ENCODE measurements around the gene KIF3A.

Gene KIF3A

GRCh38 chr5:132661231-132662003, 75.9 kb downstream of the KIF3A start:
- DNase-seq: no peak

- no peak for DNase-seq
Observed at GRCh38 chr5:132659598-132660493, 77.5 kb downstream of the KIF3A start.

DNA sequence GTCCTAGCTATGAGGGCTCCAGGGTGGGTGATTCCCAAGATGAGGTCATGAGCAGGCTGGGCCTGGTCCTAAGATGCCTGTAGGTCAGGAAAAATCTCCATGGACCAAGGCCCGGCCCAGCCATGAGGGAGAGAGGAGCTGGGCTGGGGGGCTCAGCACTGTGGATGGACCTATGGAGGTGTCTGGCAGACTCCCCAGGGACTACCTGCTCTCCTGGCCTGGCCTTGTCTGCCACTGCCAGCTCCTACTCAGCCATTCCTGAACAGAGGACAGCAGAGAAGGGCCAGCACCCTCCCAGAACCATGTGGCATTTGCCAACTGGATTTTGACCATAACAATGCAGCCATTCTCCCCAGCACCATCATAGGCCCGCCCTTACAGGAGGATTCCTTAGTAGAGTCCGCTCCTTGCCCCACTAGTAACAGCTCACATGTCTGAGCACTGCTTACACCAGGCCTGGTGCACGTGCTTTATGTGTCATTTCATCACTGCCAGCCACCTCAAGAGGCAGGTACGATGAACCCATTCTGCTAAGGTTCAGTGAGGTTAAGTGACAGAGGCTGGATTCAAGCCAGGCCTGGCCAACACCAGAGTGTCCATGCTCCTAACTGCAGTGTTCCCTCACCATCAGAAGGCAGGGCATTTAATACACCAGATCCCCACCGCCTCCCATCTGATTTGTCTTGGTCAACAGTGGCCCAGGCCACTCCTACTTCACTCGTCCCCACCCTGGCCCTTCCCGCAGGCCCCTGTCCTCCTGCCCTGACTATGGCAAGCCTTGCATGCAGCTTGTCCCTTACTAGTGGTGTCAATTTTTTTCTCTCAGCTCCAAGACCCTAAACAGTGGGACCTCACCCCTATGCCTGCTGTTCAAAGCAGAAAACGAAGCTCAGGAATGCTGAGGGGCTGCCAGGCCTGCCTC, 78.7 kb downstream of the KIF3A start:
- DNase-seq: no peak

DNA sequence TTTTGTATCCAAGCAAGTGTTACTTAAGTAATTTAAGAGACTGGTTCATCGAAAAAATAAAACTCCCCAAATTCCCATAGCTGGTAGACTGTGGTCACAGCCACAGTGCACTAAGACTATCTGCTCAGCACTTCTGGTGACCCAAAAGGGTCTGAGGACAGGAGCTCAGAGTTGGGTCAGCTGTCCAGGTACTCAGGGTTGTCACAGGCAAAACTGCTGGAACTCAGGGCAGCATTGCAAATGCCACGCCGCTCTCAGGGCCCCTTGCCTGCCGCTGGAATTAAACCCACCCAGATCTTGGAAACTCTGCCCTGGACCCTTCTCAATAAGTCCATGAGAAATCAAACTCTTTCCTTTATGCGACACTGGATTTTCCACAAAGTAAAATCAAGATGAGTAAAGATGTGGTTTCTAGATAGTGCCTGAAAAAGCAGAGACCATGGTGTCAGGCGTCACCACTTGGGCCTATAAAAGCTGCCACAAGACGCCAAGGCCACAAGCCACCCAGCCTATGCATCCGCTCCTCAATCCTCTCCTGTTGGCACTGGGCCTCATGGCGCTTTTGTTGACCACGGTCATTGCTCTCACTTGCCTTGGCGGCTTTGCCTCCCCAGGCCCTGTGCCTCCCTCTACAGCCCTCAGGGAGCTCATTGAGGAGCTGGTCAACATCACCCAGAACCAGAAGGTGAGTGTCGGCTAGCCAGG, 79.5 kb downstream of the KIF3A start, which contains the start of gene IL13:
IL13 (plus strand) TSS at position 498 of the 705 bp plus-strand sequence; CDS start at position 512, 14 bp downstream.
- DNase-seq: no peak

- no peak for DNase-seq
Observed at GRCh38 chr5:132656774-132657355, 80.5 kb downstream of the KIF3A start.

DNA sequence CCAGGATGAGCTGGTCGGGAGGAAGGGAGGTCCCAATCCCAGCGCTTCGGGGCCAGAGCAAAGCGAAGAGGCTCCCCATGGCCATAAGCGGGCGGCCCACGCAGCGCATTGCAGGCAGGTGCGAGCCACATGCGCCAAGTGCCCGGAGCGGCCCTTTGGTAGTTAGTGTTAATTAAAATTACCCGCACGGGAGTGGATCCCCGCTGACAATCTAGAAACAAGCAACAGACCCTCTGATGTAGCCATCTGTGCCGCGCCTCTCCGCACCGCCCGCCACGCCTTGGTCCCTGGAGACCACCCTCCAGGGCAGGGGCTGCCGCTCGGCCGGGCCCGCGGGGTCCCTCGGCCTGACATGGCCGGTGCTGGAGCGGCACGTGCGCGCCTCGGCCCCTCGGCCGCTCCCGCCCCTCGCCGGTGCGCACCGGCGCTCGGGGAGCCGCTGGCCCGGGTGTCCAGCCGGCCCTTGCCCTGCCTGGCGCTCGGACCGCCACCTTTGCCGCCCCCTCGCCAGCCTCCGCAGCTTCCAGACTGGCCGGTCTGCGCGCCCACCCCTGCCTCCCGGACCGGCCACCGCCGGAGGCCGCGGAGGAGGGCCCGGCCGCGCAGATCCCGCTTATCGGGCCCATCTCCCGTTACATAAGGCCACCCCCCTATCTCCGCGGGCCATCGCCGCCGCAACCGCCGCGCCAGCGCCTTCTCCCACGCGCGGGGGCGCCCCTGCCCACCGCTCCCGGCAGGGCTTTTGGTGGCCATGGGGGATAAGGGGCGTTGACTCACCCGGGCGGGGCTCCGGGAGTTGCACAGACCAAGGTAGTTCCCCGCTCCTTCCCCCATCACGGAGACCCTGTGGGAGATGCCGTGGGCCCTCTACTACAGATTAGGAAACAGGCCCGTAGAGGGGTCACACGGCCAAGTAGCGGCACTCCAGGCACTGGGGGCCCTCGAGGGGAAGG, 81.2 kb downstream of the KIF3A start:
- no peak for DNase-seq

DNA sequence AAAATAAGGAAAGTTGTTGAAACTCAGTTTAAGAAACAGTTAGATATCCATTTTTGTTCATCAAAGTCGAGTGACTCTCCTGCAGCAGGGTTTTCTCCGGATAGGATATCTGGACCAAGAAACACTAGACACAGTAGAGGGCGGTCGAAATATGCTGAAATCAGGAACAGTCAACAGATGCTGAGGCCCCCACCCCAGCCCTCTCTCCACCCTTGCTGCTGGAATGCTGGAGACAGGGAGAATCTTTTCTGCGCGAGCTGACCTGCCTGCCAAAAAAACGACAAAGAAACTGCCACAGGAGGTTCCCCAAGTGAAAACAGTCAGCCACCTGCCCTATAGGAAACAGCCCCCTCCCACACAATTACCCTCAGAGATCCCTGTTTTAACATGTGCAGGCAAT, 83.6 kb downstream of the KIF3A start:
- no peak for DNase-seq

- no peak for DNase-seq
Observed at GRCh38 chr5:132651838-132652469, 85.4 kb downstream of the KIF3A start.

DNA sequence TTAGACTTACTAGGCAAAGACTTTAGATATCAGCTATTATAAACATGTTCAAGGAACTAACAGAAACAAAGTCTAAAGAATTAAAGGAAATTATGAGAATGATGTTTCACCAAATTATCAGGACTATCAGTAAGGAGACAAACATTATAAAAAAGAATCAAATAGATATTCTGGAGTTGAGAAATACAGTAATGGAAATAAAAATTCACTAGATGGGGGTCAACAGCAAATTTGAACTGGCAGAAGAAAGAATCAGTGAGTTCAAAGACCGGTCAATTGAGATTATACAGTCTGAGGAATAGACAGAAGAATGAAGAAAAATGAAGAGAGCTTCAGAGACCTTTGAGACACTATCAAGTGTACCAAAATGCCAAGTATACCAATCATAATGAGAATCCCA, 89.0 kb downstream of the KIF3A start:
- DNase-seq: no peak

DNA sequence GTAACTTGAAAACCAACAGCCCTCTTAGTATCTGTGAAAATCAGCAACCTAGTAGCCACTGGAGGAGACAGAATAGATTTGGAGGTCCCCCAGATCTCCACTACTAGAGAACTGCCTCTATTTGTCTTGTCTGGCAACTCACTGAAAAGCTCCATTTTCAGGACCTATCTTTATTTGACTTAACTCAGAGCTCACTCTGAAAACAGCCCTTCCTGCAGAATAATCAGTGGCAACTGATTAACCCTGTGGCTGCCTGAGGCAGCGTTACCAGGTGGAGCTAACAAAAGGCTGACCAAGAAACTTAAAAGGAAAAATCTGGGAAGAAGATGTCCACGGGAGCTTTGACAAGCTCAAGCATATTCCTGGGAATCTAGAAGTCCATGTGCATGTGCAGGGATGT, 89.9 kb downstream of the KIF3A start:
- no peak for DNase-seq

DNA sequence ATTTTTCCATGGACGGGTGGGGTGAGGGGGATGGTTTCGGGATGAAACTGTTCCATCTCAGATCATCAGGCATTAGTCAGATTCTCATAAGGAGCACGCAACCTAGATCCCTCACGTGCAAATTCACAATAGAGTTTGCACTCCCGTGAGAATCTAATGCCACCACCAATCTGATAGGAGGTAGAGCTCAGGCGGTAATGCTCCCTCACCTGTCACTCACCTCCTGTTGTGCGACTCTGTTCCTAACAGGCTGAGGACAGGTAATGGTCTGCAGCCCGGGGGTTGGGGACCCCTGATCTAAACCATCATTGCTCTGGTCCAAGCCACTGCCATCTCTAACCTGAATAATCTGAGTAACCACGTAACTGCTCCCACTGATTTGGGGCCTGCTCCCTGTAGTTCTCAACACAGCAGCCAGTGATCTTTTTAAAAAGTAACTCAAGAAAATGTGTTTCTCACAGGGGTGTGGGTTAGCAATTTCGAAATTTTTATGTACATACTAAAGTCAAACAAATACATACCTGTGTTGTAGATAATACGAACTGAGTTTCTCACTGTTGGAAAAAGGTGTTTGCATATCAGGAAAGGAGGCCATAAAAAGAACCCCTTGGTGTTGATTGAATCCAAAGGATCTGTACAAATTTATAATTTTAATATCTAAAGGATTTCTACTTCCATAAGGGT, 90.6 kb downstream of the KIF3A start:
- no peak for DNase-seq

- DNase-seq: no peak
Observed at GRCh38 chr5:132644177-132644576, 93.2 kb downstream of the KIF3A start.
